ENCODE results near the gene CDC5L. TPM values are rescaled to one million over a fixed set of nuclear protein-coding genes. Genes with fewer than 3 reads are reported as not detected.

Gene CDC5L
- total RNA-seq, 1 experiment from 2014 or later: 23.8 TPM

DNA sequence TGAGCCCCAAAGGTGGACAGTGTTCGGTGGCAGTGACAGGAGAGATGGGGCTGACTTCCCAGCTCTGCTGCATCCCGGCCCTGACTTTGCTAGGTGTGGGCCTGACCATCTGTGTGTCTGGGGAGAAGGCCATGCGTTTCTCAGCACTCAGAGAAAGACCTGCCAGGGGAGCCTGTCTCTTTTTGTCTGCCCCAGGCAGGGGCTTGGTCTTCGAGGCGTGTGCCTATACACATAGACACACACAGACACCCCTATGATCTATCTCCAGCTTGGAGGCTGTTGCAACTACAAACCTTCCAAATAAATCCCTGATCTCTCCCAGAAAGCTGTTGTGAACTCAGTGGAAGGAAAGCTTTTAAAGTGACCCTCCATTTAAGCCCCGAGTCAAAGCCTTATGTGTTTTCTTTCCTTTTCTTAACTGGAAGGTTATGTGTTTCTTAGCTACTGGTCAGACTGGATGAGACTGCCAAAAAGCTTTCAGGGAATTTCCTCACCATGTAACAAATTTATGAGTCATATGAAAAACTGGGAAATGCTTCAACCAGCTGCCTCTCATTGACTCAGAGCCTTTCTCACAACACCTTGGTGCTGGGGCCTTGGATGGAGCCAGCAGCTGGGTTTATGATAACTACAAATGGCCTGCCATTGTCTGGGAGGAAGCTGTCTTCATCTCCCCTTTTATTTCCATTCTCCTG, 102.6 kb downstream of the CDC5L start:
- TF ChIP-seq, protein P1, sequence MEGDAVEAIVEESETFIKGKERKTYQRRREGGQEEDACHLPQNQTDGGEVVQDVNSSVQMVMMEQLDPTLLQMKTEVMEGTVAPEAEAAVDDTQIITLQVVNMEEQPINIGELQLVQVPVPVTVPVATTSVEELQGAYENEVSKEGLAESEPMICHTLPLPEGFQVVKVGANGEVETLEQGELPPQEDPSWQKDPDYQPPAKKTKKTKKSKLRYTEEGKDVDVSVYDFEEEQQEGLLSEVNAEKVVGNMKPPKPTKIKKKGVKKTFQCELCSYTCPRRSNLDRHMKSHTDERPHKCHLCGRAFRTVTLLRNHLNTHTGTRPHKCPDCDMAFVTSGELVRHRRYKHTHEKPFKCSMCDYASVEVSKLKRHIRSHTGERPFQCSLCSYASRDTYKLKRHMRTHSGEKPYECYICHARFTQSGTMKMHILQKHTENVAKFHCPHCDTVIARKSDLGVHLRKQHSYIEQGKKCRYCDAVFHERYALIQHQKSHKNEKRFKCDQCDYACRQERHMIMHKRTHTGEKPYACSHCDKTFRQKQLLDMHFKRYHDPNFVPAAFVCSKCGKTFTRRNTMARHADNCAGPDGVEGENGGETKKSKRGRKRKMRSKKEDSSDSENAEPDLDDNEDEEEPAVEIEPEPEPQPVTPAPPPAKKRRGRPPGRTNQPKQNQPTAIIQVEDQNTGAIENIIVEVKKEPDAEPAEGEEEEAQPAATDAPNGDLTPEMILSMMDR (IDR thresholded peaks at IDR 0.05; ENCODE audit: insufficient read depth in 1 of 2, low read depth in 1 of 2, low read length in 1 of 2, severe bottlenecking in 1 of 2, unreplicated experiment in 1 of 2): no peak
- H3K9me3 ChIP-seq: no peaks in the 10 kb centered on the region
- ChIA-PET POLR2A (no interaction called here), CTCF (interaction anchor here (1.9 kb wide), 1 partner anchor 15 kb away, joined by 10 read pairs; no protein-coding TSS in a partner anchor)
- Mint-ChIP-seq H3K27ac (ENCODE audit: unreplicated experiment) (no peak overlapping the region), H3K9me3 (ENCODE audit: unreplicated experiment) (no peaks in the 10 kb centered on the region), H3K4me3 (ENCODE audit: unreplicated experiment) (no peak overlapping the region), H3K27me3 (ENCODE audit: insufficient read depth, unreplicated experiment) (peaks cover 14% of the 10 kb centered on the region), H3K4me1 (ENCODE audit: low read depth, unreplicated experiment) (no peaks in the 10 kb centered on the region), H3K36me3 (ENCODE audit: insufficient read depth, unreplicated experiment) (no peaks in the 10 kb centered on the region)
- H3K36me3 ChIP-seq (ENCODE audit: control insufficient read depth, insufficient read depth, low read length): no peaks in the 10 kb centered on the region
- no peak for DNase-seq
- no TSS peak for BruUV-seq (replicated peaks)
- H3K4me3 ChIP-seq (ENCODE audit: low read depth, low read length): no peak overlapping the region
- intact Hi-C loops (cut with micrococcal nuclease; ENCODE audit: unreplicated experiment): no loop called here
- H3K27me3 ChIP-seq (replicated peaks; ENCODE audit: control insufficient read depth, insufficient read depth, low read length): no peaks in the 10 kb centered on the region; the same call in 1 of the 2 replicates
- no peaks in the 10 kb centered on the region for H3K4me1 ChIP-seq

DNA sequence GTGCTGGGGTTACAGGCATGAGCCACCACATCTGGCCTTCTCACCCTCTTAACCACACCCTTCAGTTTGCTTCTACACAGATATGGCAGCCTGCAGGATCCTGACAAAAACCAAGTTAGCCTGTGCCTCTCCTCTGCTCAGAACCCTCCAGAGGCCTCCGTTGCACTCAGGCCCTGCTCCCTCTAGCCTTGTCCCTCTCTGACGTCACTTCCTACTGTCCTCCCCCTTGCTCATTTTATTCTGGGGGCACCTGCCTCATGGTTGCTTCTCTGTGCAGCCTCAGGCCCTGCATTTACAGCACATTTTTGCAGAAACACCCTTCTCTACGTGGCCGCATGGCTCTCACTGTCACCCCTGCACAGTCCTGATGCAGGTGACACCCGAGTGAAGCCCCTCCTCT, 105.6 kb downstream of the CDC5L start:
- Mint-ChIP-seq H3K27me3 (ENCODE audit: insufficient read depth, unreplicated experiment) (peaks cover 8% of the 10 kb centered on the region), H3K4me3 (ENCODE audit: unreplicated experiment) (no peak overlapping the region), H3K4me1 (ENCODE audit: low read depth, unreplicated experiment) (no peaks in the 10 kb centered on the region), H3K36me3 (ENCODE audit: insufficient read depth, unreplicated experiment) (peaks cover 5% of the 10 kb centered on the region), H3K27ac (ENCODE audit: unreplicated experiment) (no peak overlapping the region), H3K9me3 (ENCODE audit: unreplicated experiment) (no peaks in the 10 kb centered on the region)
- TF ChIP-seq, protein P1 (IDR thresholded peaks at IDR 0.05; ENCODE audit: insufficient read depth in 1 of 2, low read depth in 1 of 2, low read length in 1 of 2, severe bottlenecking in 1 of 2, unreplicated experiment in 1 of 2): no peak
- H3K9me3 ChIP-seq: no peaks in the 10 kb centered on the region
- intact Hi-C loops (cut with micrococcal nuclease; ENCODE audit: unreplicated experiment): no loop called here
- BruUV-seq (replicated peaks): no TSS peak
- POLR2A ChIA-PET: no interaction called here
- no peaks in the 10 kb centered on the region; the same call in 1 of the 2 replicates for H3K27me3 ChIP-seq (replicated peaks; ENCODE audit: control insufficient read depth, insufficient read depth, low read length)
- H3K4me1 ChIP-seq: no peaks in the 10 kb centered on the region
- no peaks in the 10 kb centered on the region for H3K36me3 ChIP-seq (ENCODE audit: control insufficient read depth, insufficient read depth, low read length)
- CTCF ChIA-PET: no interaction called here
- no peak for DNase-seq
- H3K4me3 ChIP-seq (ENCODE audit: low read depth, low read length): no peak overlapping the region

DNA sequence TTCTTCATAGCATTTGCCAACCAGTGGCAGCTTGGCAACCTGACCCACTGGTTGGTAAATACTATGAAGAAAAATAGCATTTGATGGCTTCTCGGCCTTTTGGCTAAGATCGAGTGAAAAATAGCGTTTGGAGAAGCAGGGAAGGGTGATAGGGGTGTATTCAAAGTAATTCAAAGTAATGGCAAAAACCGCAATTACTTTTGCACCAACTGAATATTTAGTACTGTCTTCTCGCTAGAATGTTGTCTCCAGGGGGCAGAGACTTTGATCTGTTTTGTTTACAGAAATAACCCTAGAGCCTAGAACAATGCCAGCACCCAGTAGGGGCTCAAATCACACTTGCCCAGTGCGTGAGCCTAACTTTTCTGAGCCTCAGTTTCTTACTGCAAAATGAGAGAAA, 106.1 kb downstream of the CDC5L start:
- no peak overlapping the region for H3K4me3 ChIP-seq (ENCODE audit: low read depth, low read length)
- no peaks in the 10 kb centered on the region for H3K4me1 ChIP-seq
- Mint-ChIP-seq H3K36me3 (ENCODE audit: insufficient read depth, unreplicated experiment) (peaks cover 5% of the 10 kb centered on the region), H3K9me3 (ENCODE audit: unreplicated experiment) (no peaks in the 10 kb centered on the region), H3K4me3 (ENCODE audit: unreplicated experiment) (no peak overlapping the region), H3K4me1 (ENCODE audit: low read depth, unreplicated experiment) (no peaks in the 10 kb centered on the region), H3K27me3 (ENCODE audit: insufficient read depth, unreplicated experiment) (peaks cover 5% of the 10 kb centered on the region), H3K27ac (ENCODE audit: unreplicated experiment) (no peak overlapping the region)
- H3K9me3 ChIP-seq: no peaks in the 10 kb centered on the region
- ChIA-PET CTCF (interaction anchor here (1.0 to 1.2 kb wide), 2 partner anchors 18 to 24 kb away, joined by 3 to 8 read pairs; no protein-coding TSS in a partner anchor), POLR2A (no interaction called here)
- intact Hi-C loops (cut with micrococcal nuclease; ENCODE audit: unreplicated experiment): no loop called here
- TF ChIP-seq, protein P1 (IDR thresholded peaks at IDR 0.05; ENCODE audit: insufficient read depth in 1 of 2, low read depth in 1 of 2, low read length in 1 of 2, severe bottlenecking in 1 of 2, unreplicated experiment in 1 of 2): no peak
- BruUV-seq (replicated peaks): no TSS peak
- no peaks in the 10 kb centered on the region for H3K36me3 ChIP-seq (ENCODE audit: control insufficient read depth, insufficient read depth, low read length)
- no peaks in the 10 kb centered on the region; the same call in 1 of the 2 replicates for H3K27me3 ChIP-seq (replicated peaks; ENCODE audit: control insufficient read depth, insufficient read depth, low read length)
- DNase-seq: no peak
